ENCODE results near the gene HOXB2. TPM values are rescaled to one million over a fixed set of nuclear protein-coding genes. Genes with fewer than 3 reads are reported as not detected.

The HOXB2 gene
- total and polyA plus RNA-seq, 2 of the 8 experiments (the other 6 are each of a cell fraction or from before 2014, with no cell fraction given), result not detected

- Histone ChIP-seq H3K79me2 (ENCODE audit: control insufficient read depth in 1 of 2, insufficient read depth in 2 of 2, low read length in 2 of 2) (no peaks in the 10 kb centered on the region), H2AK5ac (ENCODE audit: low read depth, low read length) (no peak overlapping the region), H3K27me3 (replicated peaks in 1 of 4; ENCODE audit: control insufficient read depth in 3 of 4, extremely low read depth in 1 of 4, insufficient read depth in 3 of 4, low read length in 3 of 4) (peaks cover 20 to 57% (median 39%) of the 10 kb centered on the region in 4 experiments), H3K23ac (ENCODE audit: insufficient read length) (no peak overlapping the region), H3K4me3 (ENCODE audit: extremely low read depth in 1 of 4, insufficient read depth in 2 of 4, low read depth in 3 of 4, low read length in 4 of 4) (no peak overlapping the region), H3K4me2 (ENCODE audit: insufficient read depth in 1 of 2, low read depth in 2 of 2, low read length in 2 of 2) (no peak overlapping the region), H3K27ac (ENCODE audit: low read depth, low read length) (no peak overlapping the region), H4K8ac (ENCODE audit: extremely low read depth, insufficient read depth, low read length) (no peak overlapping the region), H2BK15ac (ENCODE audit: low read length) (no peak overlapping the region), H2AFZ (ENCODE audit: low read length) (no peak overlapping the region), H2BK12ac (ENCODE audit: low read depth, low read length) (no peak overlapping the region), H3K79me1 (ENCODE audit: low read depth, low read length) (no peaks in the 10 kb centered on the region), H3K4me1 (replicated peaks in 1 of 4; ENCODE audit: control insufficient read depth in 3 of 4, insufficient read depth in 4 of 4, low read length in 3 of 4) (peaks cover 2 to 9% (median 5%) of the 10 kb centered on the region in 4 experiments; a peak in 5 of 7 replicates), H4K5ac (ENCODE audit: insufficient read length, low read depth, low read length) (no peak overlapping the region), H3K9me3 (ENCODE audit: insufficient read depth in 2 of 2, low read depth in 1 of 2, low read length in 1 of 2) (no peaks in the 10 kb centered on the region), H4K91ac (replicated peaks; ENCODE audit: insufficient read length, low read length) (no peak overlapping the region), H3K18ac (ENCODE audit: extremely low read depth, low read length) (no peak overlapping the region), H3K56ac (replicated peaks; ENCODE audit: insufficient read length, low read depth, low read length) (no peak overlapping the region), H3K14ac (ENCODE audit: insufficient read length) (no peak overlapping the region), H2BK20ac (ENCODE audit: low read length) (0 out of 2 replicates have a peak overlapping the region, but pooled peaks have one; percentile 88), H3K4ac (replicated peaks; ENCODE audit: insufficient read length, low read depth, low read length) (no peak overlapping the region), H4K20me1 (replicated peaks in 1 of 2; ENCODE audit: control insufficient read depth in 1 of 2, insufficient read depth in 2 of 2, low read length in 2 of 2) (peaks cover 2 to 4% of the 10 kb centered on the region in 2 experiments), H3K9ac (replicated peaks in 1 of 4; ENCODE audit: extremely low read depth in 1 of 4, low read depth in 3 of 4, low read length in 3 of 4) (no peak overlapping the region), H3K36me3 (ENCODE audit: control insufficient read depth in 2 of 4, insufficient read depth in 4 of 4, low read length in 3 of 4) (no peaks in the 10 kb centered on the region), H2BK5ac (ENCODE audit: low read depth, low read length) (no peak overlapping the region), H3K23me2 (ENCODE audit: low read depth, low read length) (peaks cover 3% of the 10 kb centered on the region; the same call in 1 of the 2 replicates), H2BK120ac (replicated peaks; ENCODE audit: low read depth, low read length) (no peak overlapping the region)
- 99% methylated on average over 8 of the region's 8 CpGs; no CpG with 5 or more reads in 1 of the 2 experiments for WGBS, 2 experiments (ENCODE audit: extremely low coverage in 1 of 2, insufficient coverage in 1 of 2, insufficient read length in 1 of 2, insufficient replicate concordance in 2 of 2, low coverage in 1 of 2, low lambda C conversion rate in 2 of 2, missing lambda C conversion rate in 1 of 2)
- ChIA-PET CTCF (ENCODE audit: partially characterized antibody) (interaction anchor here (1.1 kb wide), 1 partner anchor 80 kb away, joined by 3 read pairs; no protein-coding TSS in a partner anchor), POLR2A (ENCODE audit: partially characterized antibody) (interaction anchor here (0.5 kb wide), 1 partner anchor 41 kb away, joined by 3 read pairs; no protein-coding TSS in a partner anchor)
- no peak for FAIRE-seq
- DNase-seq (ENCODE audit: low read depth in 1 of 2, low spot score in 2 of 2), result no peak
- TF ChIP-seq SIRT6 (IDR thresholded peaks at IDR 0.05; ENCODE audit: low read length) (no peak), RNF2 (IDR thresholded peaks at IDR 0.05; ENCODE audit: borderline replicate concordance, low read depth, low read length, missing control alignments, poor library complexity, severe bottlenecking) (no peak), MAX (IDR thresholded peaks at IDR 0.05) (no peak), TEAD4 (IDR thresholded peaks at IDR 0.05; ENCODE audit: low read depth, low read length) (no peak), SIN3A (conservative IDR thresholded peaks at IDR 0.05 in 1 of 2, IDR thresholded peaks at IDR 0.05 in 1 of 2; ENCODE audit: low read depth in 1 of 2, low read length in 2 of 2) (no peak), GABPA (IDR thresholded peaks at IDR 0.05; ENCODE audit: borderline replicate concordance, insufficient read depth, low read length) (no peak), CBX8 (IDR thresholded peaks at IDR 0.05; ENCODE audit: borderline replicate concordance, low read depth, low read length) (no peak), ATF2 (IDR thresholded peaks at IDR 0.05; ENCODE audit: low read length) (no peak), RXRA (IDR thresholded peaks at IDR 0.05; ENCODE audit: insufficient read depth, low read depth, low read length) (no peak), CHD1 (IDR thresholded peaks at IDR 0.05; ENCODE audit: low read depth, low read length) (no peak), MAFK (IDR thresholded peaks at IDR 0.05; ENCODE audit: low read depth, low read length) (no peak)
These were observed 50.6 kb downstream of the HOXB2 start for GRCh38 chr17:48494335-48494734.
